Urothelium cell line (cell line): ENCODE data around the gene MAP2K1.
"Not testable (repeated sequence)": the region's sequence is repeated elsewhere in the genome, so short reads cannot be mapped to it uniquely, and the experiment has no call there.

Experiments
- DNase-seq: peaks from one replicate; pipeline ENCODE4 v3.0.0; 2011; ENCODE audit warnings: low spot score, mixed read lengths
- FAIRE-seq: peaks from 2 replicates; lab custom pipeline; 2011; peaks lifted over from hg19 to GRCh38; lab: Jason Lieb, UNC

The MAP2K1 gene

DNA sequence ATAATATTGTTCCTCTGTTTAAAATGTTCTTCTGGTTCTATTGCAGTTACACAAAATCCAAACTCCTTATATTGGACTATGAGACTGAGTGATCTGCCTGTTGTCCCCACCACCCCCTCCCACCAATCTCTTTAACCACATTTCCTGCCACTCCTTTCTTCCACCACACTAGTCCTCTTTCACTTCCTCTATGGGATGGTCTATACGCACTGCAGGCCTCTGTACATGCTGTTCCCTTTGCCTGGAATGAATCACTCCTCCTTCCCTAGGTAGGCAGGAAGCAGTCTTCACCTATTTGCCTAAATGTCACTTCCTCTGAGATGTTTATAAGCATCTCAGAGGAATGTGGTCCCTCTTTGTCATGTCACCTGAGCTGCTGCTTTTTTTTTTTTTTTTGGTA, 4.0 kb downstream of the MAP2K1 start:
- DNase-seq = no peak

DNA sequence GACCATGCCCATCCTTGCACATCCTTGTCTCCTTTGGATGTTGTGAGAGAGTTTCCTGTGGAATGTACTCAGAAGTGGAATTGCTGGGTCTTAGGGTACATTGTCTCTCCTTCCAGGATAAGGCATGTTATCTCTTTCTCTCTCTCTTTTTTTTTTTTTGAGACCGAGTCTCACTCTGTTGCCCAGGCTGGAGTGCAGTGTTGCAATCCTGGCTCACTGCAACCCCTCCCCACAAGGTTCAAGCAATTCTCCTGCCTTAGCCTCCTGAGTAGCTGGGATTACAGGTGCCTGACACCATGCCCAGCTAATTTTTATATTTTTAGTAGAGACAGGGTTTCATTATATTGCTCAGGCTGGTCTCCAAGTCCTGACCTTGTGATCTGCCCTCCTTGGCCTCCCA, 6.3 kb downstream of the MAP2K1 start:
- not testable (repeated sequence) for FAIRE-seq, DNase-seq

More for the DNA sequence above, 4.0 kb downstream of the MAP2K1 start:
- no peak for FAIRE-seq

DNA sequence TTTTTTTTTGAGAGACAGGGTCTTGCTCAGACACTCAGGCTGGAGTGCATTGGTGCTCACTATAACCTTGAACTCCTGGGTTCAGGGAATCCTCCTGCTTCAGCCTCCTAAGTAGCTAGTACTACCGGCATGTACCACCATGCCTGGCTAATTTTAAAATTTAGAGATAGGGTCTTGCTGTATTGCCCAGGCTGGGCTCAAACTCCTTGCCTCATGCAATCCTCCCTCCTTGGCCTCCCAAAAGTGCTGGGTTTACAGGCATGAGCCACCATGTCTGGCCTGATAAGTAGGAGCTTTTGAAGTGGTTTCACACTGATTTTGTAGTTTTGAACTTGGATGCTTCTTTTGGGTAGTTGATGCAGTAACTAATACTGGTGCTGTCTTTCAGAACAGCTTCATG, 7.8 kb downstream of the MAP2K1 start:
- no peak for FAIRE-seq

DNA sequence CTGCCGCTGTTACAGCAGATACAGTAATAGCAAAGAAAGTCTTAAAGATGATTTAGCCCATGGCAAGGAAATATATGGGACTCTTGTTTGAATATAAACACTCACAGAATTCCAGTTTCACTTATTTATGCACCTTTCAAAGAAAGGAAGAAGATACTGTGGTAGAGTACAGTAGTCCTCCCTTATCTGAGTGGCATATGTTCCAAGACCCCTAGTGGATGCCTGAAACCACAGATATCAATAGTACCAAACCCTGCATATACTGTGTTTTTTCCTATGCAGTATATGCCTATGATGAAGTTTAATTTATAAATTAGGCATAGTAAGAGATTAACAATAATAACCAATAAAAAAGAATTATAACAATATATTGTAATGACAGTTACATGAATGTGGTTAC, 8.2 kb downstream of the MAP2K1 start:
- DNase-seq (no peak), FAIRE-seq (no peak)

More for the DNA sequence above, 7.8 kb downstream of the MAP2K1 start:
- DNase-seq = no peak

DNA sequence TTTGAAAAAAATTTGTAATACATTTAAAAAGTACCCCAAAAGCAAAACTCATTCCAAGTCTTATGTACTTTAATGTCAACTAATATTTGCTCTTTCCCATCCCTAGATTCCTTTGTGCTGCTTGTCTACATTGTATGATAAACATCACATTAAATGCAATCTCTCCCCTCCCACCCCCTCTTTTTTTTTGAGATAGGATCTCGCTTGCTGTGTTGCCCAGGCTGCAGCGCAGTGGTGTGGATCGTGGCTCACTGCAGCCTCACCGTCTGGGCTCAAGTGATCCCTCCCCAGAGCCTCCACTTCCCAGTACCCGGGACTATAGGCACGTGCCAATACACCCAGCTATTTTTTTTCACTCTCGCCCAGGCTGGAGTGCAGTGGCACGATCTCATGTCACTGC, 12.6 kb downstream of the MAP2K1 start:
- DNase-seq = no peak
- no peak for FAIRE-seq

DNA sequence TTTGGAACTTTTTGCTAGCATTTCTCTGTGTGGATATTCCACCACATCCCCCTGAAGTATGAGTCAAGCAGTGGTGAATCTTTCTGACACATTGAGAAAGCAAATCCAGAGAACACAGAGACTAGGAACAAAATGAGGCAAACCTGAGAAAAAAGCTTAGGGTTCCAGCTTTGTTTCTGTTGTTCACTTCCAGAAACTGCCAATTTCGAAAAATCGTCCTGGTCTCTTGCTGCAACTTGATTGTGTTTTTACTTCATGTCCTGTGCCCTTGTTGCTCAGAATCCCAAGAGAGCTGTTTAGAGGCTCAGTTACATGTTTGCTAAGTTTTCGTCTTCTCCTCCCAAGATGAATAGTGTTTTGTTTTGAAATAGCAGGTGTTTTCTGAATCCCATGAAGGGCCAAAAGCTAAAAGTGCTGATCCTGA, 13.7 kb downstream of the MAP2K1 start:
- FAIRE-seq (no peak), DNase-seq (no peak)

DNA sequence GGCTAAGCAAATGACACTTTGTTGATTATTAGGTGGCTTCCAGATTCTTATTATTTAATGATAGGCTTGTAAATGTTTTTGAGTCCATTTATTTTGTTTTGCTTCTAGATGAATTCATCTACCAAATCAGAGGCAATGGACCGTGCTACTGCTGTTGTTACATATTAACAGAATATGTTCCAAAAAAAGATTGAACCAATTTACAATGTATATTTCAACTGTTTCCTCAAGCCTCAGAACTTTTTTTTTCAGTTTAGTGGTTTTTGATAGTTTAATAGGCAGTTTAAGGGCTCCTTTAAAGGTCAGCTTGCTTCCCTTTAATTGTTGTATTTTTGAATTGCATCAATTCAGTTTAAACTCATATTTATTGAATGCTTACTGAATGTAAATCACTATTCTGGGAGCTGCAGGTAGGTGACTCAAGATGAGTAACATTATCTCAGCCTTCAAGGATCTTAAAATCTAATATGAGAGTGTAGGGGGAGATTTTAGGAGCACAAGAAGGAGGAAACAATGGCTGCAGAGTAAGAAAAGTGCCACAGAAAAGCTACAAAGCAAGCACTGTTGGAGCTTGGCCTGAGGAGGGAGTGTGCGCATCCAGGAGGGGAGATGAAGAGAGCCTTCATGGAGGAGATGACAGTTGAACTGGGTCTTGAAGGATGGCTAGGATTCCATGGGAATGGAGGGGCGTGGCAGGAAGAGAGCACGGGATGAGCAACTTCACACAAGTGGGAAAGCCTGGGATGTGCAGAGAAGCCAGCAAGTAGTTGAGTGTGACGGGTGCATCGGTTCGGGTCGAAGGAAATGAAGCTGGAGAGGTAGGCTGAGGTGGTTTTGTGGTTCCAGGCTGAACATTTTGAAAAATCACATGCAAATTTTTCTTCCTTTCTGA, 14.7 kb downstream of the MAP2K1 start:
- DNase-seq = no peak
- FAIRE-seq = no peak

DNA sequence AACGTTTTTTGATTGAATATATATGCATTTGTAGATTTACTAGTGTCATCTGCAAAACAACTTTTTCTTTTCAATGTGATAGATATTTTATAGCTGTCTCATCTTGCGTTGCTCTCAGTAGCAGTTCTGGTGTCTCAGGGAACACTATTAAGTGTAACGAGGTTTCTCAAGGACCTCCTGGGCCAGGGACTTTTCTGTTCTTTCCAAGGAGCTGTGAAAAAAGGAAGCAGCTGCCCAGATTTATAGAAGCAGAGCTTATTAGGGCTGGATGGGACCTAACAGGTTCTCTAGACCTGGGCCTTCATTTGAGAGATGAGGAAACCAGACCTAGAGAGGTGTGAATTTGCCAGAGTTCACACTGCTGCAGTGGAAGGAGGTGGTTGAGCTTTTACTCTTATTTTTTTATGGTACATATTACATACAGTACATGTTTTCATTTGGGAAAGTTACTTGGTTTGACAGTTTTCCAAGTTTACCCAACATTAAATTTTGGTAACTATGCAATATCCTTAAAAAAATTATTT, 16.1 kb downstream of the MAP2K1 start:
- DNase-seq (no peak), FAIRE-seq (no peak)

DNA sequence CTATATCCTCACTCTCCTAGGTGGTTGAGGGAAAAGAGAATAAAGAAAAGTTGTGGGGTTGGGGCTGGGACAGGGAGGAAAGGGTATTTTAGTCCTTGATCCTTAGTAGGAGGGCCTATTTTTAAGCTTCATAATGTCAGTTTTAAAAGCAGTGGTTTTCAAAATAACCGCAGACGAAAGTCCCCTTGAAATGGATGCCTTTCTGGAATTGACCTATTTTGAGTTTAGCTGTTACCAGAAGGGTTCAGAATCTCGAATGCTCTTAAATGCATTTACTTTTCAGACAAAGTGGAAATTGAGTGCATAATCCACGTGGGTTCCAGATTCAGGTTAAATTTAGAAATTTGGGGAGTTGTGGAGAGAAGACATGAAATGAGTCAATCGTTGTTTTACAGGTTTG, 16.6 kb downstream of the MAP2K1 start:
- FAIRE-seq (no peak), DNase-seq (no peak)

DNA sequence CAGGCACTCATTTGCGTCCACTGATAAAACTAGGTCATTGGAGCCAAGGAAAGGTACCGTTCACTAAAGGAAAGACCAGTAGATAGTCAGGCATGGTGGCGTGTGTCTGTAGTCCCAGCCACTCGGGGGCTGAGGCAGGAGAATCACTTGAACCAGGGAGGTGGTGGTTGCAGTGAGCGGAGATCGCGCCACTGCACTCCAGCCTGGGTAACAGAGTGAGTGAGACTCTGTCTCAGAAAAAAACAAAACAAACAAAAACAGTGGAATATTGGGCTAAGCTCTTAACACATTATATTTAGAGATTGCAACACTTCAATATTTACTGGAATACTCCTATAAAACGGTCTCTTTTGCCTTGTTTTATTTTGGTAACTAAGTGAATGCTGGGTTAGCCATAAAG, 17.4 kb downstream of the MAP2K1 start:
- FAIRE-seq = no peak
- no peak for DNase-seq

DNA sequence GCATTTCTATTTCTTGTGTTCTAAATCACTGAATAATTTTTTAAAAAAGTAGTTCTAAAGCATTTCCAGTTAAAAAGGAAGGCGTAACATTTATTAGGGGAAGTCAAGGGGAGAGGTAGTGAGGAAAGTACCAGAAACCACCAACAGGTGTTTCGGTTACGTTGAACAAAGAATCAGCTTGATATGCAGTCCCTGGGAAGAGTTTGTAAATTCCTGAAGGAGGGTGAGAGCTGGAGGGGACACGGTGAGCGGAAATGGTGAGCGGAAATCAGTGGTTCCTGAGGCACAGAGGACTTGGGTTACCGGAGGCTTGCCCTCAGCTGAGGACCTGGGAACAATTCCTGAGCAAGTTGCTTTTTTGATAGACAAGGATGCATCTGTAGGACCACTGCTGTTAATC, 17.8 kb downstream of the MAP2K1 start:
- DNase-seq = no peak
- no peak for FAIRE-seq

DNA sequence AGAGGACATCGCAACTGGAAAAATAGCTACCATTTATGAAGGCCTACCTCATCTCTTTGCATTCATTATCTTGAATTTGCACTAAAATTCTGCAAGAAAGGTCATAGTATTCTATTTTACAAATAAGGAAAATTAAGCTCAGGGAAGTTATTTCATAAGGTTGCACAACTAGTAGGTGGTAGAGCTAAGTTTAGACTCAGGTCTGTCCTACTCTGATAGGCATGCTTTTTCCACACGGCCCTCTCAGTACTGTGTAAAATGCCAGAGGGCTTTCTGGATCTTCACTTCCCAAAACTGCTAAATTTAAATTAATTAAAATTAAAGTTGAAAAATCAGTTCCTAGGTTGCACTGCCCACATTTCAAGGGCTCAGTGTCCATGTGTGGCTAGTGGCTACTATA, 18.3 kb downstream of the MAP2K1 start:
- FAIRE-seq = no peak
- no peak for DNase-seq

DNA sequence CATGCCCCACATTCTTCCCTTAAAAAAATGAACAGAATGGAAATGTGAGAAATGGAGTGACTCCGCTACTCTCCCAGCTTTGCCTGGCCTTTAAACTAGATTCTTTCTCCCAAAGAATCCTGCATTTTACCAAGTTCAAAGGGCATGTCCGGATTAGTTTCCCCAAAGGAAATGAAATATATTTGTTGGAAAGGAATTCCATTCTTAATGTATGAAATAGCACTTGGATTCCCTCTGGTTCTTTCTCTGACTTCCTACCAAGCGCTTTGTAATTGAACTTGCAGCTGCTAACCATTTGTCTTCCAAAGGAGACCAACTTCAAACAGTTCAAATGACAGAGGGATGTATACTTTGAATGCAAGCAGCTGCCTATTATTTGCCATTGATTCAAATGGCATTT, 18.9 kb downstream of the MAP2K1 start:
- no peak for DNase-seq

DNA sequence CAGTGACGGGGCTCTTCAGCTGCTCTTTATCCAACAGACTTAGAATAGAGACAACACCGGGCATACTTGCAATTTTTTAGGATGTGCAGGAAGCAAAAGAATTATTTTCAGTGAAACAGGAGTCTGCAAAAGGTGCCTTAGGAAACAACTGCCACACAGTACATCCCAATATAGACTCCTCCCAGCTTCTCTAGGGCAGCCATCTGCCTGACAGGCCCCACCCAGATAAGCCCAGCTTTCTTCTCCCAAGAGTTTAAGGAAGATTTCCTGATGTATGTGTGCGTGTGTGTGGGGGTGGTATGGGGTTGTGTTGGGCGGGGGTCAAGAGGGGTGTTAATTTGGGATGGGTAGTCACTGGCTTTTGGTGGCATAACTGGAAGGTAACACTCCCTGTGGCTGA, 21.5 kb downstream of the MAP2K1 start:
- no peak for FAIRE-seq
- DNase-seq = no peak

More for the DNA sequence above, 18.9 kb downstream of the MAP2K1 start:
- FAIRE-seq = no peak

DNA sequence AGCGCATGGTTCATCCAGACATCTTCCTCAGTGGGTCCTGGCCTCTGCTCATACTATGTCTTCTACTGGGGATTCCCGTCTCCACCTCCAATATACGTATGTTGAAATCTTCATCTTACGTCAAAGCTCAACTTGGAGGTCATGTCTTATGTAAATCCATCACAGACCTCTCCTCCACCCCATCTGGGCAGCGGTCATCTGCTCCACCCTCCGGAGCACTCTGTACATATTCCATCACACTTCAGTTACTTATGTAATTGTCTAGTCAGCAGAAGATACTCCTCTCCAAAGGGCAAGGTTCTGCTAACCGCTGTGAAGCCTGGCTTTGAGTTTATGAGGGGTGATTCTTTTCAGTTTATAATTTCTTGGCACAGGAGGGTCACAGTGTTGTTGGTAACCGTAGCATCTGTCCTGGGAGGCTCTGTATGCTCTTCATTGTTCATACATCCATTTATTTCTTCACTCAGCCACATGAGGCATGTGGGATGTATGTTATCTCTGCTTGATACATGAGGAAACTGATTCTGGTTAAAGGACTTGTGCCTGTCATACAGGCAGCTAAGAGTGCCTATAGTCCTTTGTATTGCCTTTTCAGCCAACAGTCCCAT, 22.1 kb downstream of the MAP2K1 start:
- DNase-seq (no peak), FAIRE-seq (no peak)

DNA sequence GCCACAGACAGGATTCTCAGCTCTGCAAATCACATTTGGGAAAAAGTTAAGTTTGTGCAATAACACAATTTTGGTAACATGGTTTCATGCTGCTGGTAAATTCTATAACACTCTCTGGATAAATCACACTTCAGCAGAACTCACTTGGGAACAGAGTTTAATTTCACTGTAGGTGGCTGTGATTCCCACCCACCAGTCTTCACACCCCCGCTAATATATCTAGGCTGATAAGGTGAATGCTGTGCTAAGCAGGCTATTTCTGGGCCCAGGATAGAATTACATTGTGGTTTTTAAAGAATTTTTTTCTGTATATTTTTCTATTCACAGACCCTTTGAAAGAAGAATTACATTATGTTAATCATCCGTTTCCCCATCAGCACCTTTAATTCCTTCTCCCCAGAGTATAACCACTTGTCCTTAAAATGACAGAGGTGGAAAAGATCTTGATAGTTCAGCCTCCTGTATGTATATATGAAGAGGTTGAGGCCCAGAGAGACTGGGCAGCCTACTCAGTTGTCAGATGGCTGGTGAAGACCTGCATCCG, 22.9 kb downstream of the MAP2K1 start:
- no peak for FAIRE-seq
- no peak for DNase-seq

DNA sequence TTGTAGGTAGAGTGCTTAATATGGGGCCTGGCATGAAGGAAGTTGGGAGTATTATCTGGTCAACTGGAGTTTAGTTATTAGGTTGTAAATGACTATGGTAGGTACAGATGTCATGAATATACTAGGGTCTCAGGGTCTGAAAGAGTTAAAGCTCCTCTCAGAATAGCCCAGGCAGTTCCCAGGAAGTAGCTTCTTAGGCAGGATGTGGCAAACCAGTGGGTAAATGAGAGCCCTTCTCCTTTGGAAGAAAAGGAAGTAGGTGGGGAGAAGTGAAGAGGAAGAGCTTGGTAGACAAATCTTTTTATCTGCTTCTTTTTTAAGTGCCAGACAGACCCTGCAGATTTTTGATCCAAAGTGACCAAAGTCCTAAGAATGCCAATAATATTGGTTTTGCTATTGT, 24.5 kb downstream of the MAP2K1 start:
- FAIRE-seq (no peak), DNase-seq (no peak)

DNA sequence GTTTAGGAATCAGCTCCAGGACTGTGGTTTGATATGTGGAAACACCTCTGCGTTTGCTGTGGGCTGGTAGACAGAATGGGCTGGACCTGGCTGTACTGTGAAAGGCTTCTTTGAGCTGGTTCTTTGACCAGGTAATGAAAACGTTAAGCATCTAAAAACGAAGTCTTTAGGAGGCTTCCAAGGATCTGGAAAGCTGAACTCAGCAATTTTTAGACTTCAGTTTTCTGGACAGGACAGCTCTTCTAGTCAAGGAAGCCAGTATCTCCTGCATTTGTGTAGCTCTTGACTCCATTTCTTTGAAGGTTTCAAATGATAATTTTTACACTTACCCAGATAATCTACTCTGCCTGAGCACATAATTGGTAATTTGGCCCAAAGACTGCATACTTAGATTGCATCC, 25.5 kb downstream of the MAP2K1 start:
- DNase-seq = no peak
- FAIRE-seq = no peak

DNA sequence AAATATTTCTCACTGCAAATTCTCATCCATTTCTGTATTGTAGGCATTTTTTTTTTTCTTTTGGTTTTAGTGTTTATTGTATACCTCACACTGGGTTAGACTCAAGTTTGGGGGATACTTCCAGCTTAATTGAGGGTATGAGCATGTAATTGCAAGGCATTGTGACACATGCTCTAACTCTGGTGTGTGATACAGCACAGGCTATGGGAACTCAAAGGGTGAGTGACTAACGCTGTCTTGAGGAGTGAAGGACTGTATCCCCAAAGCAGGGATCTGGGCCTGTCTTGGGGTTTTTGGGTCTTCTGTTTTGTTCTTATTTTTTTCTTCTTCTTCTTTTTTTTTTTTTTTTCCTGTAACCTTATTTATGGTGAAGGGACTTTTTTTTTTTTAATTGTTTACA, 26.9 kb downstream of the MAP2K1 start:
- DNase-seq = no peak
- no peak for FAIRE-seq

DNA sequence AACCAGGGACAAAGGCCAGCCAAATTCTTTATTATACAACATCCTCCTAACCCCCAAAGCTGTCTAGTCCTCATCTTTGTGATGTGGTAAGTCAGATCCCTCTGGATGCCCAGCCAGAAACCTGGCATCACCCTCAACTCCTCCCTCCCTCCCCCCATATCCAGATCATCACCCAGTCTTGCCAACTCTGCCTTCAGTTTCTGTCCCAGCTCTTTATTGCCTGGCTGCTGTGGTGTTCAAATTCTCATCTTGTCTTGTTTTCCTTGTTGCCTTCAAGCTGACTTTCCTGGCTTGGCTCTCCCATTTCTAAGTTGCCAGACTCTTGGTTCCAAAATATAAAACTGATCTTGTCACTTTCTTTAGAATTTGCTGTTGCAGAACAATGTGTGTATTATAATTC, 28.6 kb downstream of the MAP2K1 start:
- no peak for DNase-seq

DNA sequence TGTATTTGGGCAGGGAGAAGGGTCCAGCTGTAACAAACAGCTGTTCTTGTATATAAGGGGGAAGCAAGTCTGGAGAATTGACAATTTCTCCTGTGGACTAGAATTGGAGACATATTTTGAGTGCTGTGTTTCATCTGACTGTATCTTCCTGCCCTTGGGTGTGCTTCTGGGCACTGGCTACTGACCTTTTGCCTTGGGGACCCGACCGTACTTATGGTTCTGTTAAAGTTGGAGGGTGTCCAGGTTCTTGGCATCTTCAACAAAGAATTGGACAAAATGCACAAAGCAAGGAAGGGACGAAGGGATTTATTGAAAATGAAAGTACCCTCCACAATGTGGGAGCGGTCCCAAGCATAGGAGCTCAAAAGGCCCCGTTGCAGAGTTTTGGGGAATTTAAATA, 31.0 kb downstream of the MAP2K1 start:
- DNase-seq (no peak), FAIRE-seq (no peak)

More for the DNA sequence above, 28.6 kb downstream of the MAP2K1 start:
- no peak for FAIRE-seq

DNA sequence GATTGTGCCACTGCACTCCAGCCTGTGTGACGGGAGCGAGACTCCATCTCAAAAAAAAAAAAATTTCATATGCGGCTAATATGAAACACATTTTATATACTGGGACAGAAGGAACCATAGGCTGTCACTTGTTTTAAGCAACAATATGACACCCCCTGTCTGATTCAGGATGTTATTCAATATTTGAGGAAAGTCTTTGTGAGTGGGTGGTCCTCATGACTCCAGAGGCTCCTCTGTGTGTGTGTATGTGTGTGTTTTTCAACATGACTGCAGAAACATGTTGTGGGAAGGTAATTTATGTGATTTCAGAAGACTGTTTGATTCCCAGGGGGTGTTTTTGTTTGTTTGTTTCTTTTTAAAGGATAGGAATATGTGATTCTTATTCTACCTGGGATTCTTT, 32.8 kb downstream of the MAP2K1 start:
- FAIRE-seq = no peak
- no peak for DNase-seq
